ENCODE measurements around the gene TDRD1.

DNA sequence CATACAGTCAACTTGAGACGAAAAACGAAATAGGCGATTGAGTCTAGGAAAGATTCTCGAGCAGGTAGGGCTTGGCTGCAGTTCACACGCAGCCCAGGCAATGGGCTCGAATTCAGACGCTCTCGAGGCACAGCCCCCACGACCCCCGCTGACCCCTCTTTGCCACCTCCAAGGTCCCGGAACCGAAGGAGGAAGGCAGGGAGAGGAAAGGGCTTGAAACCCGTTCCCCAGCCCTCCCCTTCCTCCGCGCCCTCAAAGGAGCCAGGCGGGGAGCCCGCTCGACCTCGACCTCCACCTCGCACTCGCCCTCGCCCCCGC lies 5.6 kb upstream of the TDRD1 start:
- TF ChIP-seq EZH2 (IDR thresholded peaks at IDR 0.05; ENCODE audit: borderline replicate concordance, low read depth, low read length, severe bottlenecking) (no peak), CTCF (IDR thresholded peaks at IDR 0.05; ENCODE audit: extremely low read depth in 1 of 2, insufficient read depth in 1 of 2, low read depth in 1 of 2, low read length in 2 of 2) (no peak), POLR2A (IDR thresholded peaks at IDR 0.05; ENCODE audit: low read depth, low read length) (no peak), POLR2AphosphoS5 (IDR thresholded peaks at IDR 0.05; ENCODE audit: insufficient read depth, low read depth, low read length) (no peak), FOS (IDR thresholded peaks at IDR 0.05; ENCODE audit: borderline replicate concordance, insufficient read depth, low read length) (no peak)
- TF ChIP-seq, protein P1, sequence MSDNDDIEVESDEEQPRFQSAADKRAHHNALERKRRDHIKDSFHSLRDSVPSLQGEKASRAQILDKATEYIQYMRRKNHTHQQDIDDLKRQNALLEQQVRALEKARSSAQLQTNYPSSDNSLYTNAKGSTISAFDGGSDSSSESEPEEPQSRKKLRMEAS (IDR thresholded peaks at IDR 0.05; ENCODE audit: insufficient read depth, insufficient read length), result no peak
